VCaP (cell line): ENCODE data around the gene GJC3.
A peak's percentile ranks its signal among the peaks of the same experiment; 100 is the strongest.

Source experiments
- H3K27ac ChIP-seq: fragments of 450-650 bp; 2 replicates; pipeline ENCODE4 v1.5.1; 2017
- CTCF ChIP-seq: fragments of 450-650 bp; conservative IDR thresholded peaks from 2 replicates; pipeline ENCODE4 v1.5.1; 2017; ENCODE audit warnings: mild to moderate bottlenecking, moderate library complexity

GJC3 gene

DNA sequence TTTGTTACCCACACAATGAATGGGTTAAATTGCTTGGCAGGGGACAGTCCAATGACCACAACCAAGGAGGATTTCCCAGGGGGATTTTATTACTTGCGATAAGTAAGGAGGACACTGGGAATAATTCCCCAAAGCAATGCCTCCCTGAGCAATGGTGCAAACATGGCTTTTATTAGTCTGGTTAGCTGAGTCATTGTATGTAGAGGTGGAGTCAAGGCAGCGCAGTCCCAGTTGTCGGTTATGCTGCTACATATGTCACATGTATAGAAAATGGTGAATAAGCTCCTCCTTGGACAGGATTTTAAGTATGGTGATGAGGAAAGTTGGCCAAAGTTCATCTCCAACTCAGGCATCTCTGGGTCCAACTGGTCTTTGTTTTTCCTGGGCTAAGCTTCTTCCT, 6.2 kb downstream of the GJC3 start:
- TF ChIP-seq CTCF = no peak
- H3K27ac ChIP-seq = no peak overlapping the region

- H3K27ac ChIP-seq = peak overlapping the region; percentile 95
Observed at GRCh38 chr7:99920149-99920548, 9.3 kb downstream of the GJC3 start.

DNA sequence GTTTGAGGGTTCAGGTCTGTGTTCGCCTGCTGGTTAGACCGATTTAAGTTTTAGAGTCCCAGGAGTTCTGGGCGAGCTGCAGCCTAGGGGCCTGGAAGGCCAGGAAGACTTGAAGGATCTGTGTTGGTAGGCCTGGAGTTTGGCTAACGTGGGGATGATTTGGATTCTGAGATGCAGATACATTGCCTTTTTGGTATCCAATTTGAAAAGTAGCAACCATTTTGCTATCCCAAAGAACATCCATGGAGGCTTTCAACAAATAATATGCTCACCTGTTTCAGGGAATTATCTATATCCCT, 9.7 kb downstream of the GJC3 start:
- peak overlapping the region; percentile 95 for H3K27ac ChIP-seq
- no peak for TF ChIP-seq CTCF

More at GRCh38 chr7:99920149-99920548, 9.3 kb downstream of the GJC3 start:
- no peak for TF ChIP-seq CTCF

DNA sequence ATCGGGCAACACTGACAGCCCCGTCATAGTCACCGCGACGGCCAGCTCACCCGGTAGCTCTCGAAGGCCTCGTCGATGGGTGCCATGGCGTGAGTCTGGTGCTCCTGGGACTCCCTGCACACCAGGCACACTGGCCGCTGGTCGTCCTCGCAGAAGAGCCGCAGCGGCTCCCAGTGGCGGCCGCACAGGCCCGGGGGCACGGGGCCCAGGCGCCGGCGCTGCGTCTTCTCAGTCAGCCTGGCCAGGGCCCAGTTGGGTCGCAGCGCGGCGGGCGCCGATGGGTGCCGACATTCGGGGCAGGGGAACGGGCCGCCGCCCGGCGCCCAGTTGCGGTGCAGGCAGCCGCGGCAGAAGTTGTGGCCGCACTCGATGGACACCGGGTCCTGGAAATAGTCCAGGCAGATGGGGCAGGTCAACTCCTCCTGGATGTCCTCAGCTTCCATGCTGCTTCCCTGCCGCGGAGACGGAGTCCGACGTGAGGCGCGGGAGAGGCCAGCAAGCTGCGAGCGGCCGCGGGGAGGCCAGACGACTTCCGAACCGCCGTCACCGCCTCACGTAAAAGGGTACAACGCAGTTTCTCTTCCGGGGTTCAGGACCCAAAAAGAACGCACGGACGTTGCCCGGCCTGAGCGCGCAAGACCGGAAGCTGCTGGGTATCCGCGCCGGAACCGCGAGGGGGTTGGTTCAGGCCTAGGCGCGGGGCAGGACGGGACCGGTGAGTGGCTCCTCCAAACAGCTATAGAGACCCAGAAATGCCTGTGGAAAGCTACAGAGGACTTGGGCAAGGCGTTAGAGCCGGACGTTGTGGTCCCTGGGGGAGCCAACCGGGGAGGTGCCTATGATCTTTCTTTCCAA, 10.2 kb downstream of the GJC3 start, which contains the start of gene TRIM4:
TRIM4 (minus strand) TSS at position 572 of the 855 bp plus-strand sequence; CDS start at position 443, 129 bp downstream.
- peak within 1 kb of the TSS; percentile 95 for H3K27ac ChIP-seq
- TF ChIP-seq CTCF = peak; percentile 59

- H3K27ac ChIP-seq = no peak overlapping the region
- TF ChIP-seq CTCF = no peak
Observed at GRCh38 chr7:99910976-99911375, 18.4 kb downstream of the GJC3 start.

DNA sequence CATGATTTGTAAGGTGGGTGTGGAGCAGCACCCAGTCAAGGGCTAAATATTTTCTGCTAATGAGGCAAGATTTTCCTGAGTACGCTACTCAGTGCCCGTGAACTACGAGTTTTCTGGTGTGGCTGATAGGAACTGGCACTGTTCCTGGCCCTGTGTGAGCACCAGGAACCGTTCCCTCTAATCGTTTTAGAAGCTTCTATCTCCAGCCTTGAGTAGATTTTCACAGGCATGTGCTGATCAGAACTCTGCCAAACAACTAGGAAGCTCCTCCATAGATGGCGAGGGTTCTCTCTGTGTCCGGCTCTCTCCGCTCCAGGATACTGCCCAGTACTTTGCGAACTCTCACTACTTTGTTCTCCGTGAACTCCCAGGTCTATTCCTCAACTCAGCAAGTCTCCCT, 27.8 kb downstream of the GJC3 start:
- H3K27ac ChIP-seq = no peak overlapping the region
- no peak for TF ChIP-seq CTCF

GRCh38 chr7:99899830-99900519, 29.4 kb downstream of the GJC3 start:
- no peak for TF ChIP-seq CTCF

More at GRCh38 chr7:99899830-99900519, 29.4 kb downstream of the GJC3 start:
- no peak overlapping the region for H3K27ac ChIP-seq
